Ammon's horn (tissue), 1 donor: ENCODE measurements around the gene PRR23C.

ENCODE experiments used
- DNase-seq: peaks from one replicate; pipeline ENCODE4 v3.0.0-alpha.2; 2016; ENCODE audit warnings: low spot score

PRR23C gene

GRCh38 chr3:138995706-138996105 is 49.0 kb downstream of the PRR23C start:
- DNase-seq, result no peak
